ENCODE data around the gene TAS1R3. TPM values are rescaled to one million over a fixed set of nuclear protein-coding genes. Genes with fewer than 3 reads are reported as not detected.

The TAS1R3 gene
- total RNA-seq, 1 donor from 2014 or later, result 0.50 TPM

DNA sequence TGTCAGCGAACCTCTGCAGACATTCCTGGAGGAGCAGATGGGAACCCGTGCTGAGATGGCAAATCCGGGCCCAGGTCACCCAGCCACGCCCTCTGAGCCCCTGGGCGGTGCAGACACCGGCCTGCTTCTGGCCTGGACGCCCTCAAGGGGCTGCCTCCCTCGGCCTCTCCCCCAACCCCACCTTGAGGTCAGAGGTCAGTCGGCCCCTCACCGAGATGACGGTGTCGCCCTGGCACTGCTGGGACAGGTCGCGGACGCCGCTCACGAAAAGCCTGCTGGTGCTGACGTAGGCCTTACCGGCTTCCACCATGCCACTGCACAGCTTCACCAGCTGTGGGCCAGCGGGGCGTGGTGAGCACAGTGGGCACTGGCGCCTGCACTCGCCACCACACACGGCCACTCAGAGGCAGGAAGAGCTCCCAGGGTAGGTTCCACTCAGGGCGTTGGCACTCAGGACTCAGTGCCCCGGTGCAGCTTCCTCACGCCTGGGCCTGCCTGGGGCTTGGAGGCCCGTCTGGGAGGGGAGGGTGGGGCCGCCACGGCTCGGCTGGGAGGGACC lies 28.1 kb upstream of the TAS1R3 start:
- Histone ChIP-seq H3K27ac (ENCODE audit: low read depth, low read length) (no peak overlapping the region), H3K9ac (ENCODE audit: low read length) (no peak overlapping the region), H3K27me3 (ENCODE audit: insufficient read depth, low read length) (no peaks in the 10 kb centered on the region), H2AFZ (ENCODE audit: low read depth, low read length) (no peak overlapping the region), H3K9me3 (ENCODE audit: insufficient read depth, low read depth, low read length) (no peaks in the 10 kb centered on the region), H3K4me3 (ENCODE audit: insufficient read depth, low read depth, low read length) (no peak overlapping the region), H3K4me1 (ENCODE audit: insufficient read depth, low read length) (peaks cover 31% of the 10 kb centered on the region), H3K36me3 (ENCODE audit: insufficient read depth, low read length) (no peaks in the 10 kb centered on the region), H3K79me2 (ENCODE audit: insufficient read depth, low read length) (peaks cover 44% of the 10 kb centered on the region), H4K20me1 (ENCODE audit: insufficient read depth, low read length) (peaks cover 73% of the 10 kb centered on the region), H3K4me2 (ENCODE audit: low read length) (no peak overlapping the region)
- H3K27ac Mint-ChIP-seq (ENCODE audit: unreplicated experiment), result no peak overlapping the region
- DNase-seq (ENCODE audit: low read depth) (no peak), FAIRE-seq (no peak)
- H3K9me3 Mint-ChIP-seq (ENCODE audit: unreplicated experiment), result no peaks in the 10 kb centered on the region
- no peaks in the 10 kb centered on the region for H3K27me3 Mint-ChIP-seq (ENCODE audit: low read depth, unreplicated experiment)
- peaks cover 8% of the 10 kb centered on the region for H3K4me1 Mint-ChIP-seq (ENCODE audit: low read depth, unreplicated experiment)
- no peak for TF ChIP-seq EZH2 (IDR thresholded peaks at IDR 0.05; ENCODE audit: insufficient read depth, low read length)
- TF ChIP-seq, protein P1, sequence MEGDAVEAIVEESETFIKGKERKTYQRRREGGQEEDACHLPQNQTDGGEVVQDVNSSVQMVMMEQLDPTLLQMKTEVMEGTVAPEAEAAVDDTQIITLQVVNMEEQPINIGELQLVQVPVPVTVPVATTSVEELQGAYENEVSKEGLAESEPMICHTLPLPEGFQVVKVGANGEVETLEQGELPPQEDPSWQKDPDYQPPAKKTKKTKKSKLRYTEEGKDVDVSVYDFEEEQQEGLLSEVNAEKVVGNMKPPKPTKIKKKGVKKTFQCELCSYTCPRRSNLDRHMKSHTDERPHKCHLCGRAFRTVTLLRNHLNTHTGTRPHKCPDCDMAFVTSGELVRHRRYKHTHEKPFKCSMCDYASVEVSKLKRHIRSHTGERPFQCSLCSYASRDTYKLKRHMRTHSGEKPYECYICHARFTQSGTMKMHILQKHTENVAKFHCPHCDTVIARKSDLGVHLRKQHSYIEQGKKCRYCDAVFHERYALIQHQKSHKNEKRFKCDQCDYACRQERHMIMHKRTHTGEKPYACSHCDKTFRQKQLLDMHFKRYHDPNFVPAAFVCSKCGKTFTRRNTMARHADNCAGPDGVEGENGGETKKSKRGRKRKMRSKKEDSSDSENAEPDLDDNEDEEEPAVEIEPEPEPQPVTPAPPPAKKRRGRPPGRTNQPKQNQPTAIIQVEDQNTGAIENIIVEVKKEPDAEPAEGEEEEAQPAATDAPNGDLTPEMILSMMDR (IDR thresholded peaks at IDR 0.05; ENCODE audit: insufficient read depth, low read depth, low read length), result no peak
- no peak overlapping the region for H3K4me3 Mint-ChIP-seq (ENCODE audit: unreplicated experiment)
- peaks cover 4% of the 10 kb centered on the region for H3K36me3 Mint-ChIP-seq (ENCODE audit: low read depth, unreplicated experiment)

GRCh38 chr1:1303736-1304135 lies 27.3 kb upstream of the TAS1R3 start:
- Mint-ChIP-seq H3K27ac (ENCODE audit: unreplicated experiment) (no peak overlapping the region), H3K4me3 (ENCODE audit: unreplicated experiment) (no peak overlapping the region), H3K9me3 (ENCODE audit: unreplicated experiment) (no peaks in the 10 kb centered on the region), H3K36me3 (ENCODE audit: low read depth, unreplicated experiment) (peaks cover 4% of the 10 kb centered on the region), H3K4me1 (ENCODE audit: low read depth, unreplicated experiment) (peaks cover 8% of the 10 kb centered on the region), H3K27me3 (ENCODE audit: low read depth, unreplicated experiment) (no peaks in the 10 kb centered on the region)
- H3K9ac ChIP-seq (ENCODE audit: low read length), result no peak overlapping the region
- no peak overlapping the region for H3K4me3 ChIP-seq (ENCODE audit: insufficient read depth, low read depth, low read length)
- FAIRE-seq, result no peak
- no peak overlapping the region for H3K4me2 ChIP-seq (ENCODE audit: low read length)
- H4K20me1 ChIP-seq (ENCODE audit: insufficient read depth, low read length), result peaks cover 73% of the 10 kb centered on the region
- TF ChIP-seq, protein P1 (IDR thresholded peaks at IDR 0.05; ENCODE audit: insufficient read depth, low read depth, low read length), result no peak
- TF ChIP-seq EZH2 (IDR thresholded peaks at IDR 0.05; ENCODE audit: insufficient read depth, low read length), result no peak
- no peak overlapping the region for H3K27ac ChIP-seq (ENCODE audit: low read depth, low read length)
- no peak overlapping the region for H2AFZ ChIP-seq (ENCODE audit: low read depth, low read length)
- H3K4me1 ChIP-seq (ENCODE audit: insufficient read depth, low read length), result peaks cover 31% of the 10 kb centered on the region
- no peaks in the 10 kb centered on the region for H3K27me3 ChIP-seq (ENCODE audit: insufficient read depth, low read length)
- no peaks in the 10 kb centered on the region for H3K9me3 ChIP-seq (ENCODE audit: insufficient read depth, low read depth, low read length)
- peaks cover 44% of the 10 kb centered on the region for H3K79me2 ChIP-seq (ENCODE audit: insufficient read depth, low read length)
- no peak for DNase-seq (ENCODE audit: low read depth)
- no peaks in the 10 kb centered on the region for H3K36me3 ChIP-seq (ENCODE audit: insufficient read depth, low read length)

Measured in astrocyte (in vitro differentiated cells and primary cell).